Upper lobe of left lung (tissue), 6 donors: ENCODE results near the gene MYO18A. TPM values are rescaled to one million over a fixed set of nuclear protein-coding genes. Genes with fewer than 3 reads are reported as not detected.
A peak's percentile ranks its signal among the peaks of the same experiment; 100 is the strongest.

Source experiments
- ATAC-seq, 2 donors: fragments of 200-7000 bp; cut with Tn5 transposase; one replicate each; pipeline ENCODE4 v1.9.1; 2022; ENCODE audit warnings: mild to moderate bottlenecking in 2 of 2, moderate library complexity in 2 of 2; ENCODE audit not compliant: low FRiP score in 2 of 2
- DNase-seq, 2 donors: peaks; one replicate each; pipeline ENCODE4 v3.0.0-alpha.2; 2019 to 2020
- H3K27ac ChIP-seq, 4 donors: fragments of 200-600 bp; sonication (generic); one replicate each; pipeline ENCODE4 v1.5.1; 2016 to 2019
- H3K27me3 ChIP-seq, 4 donors: fragments of 200-600 bp; sonication (generic); one replicate each; pipeline ENCODE4 v1.5.1; 2017 to 2019
- H3K36me3 ChIP-seq, 4 donors: fragments of 200-600 bp; sonication (generic); one replicate each; pipeline ENCODE4 v1.5.1; 2016 to 2019
- H3K4me1 ChIP-seq, 4 donors: fragments of 200-600 bp; sonication (generic); one replicate each; pipeline ENCODE4 v1.5.1; 2018 to 2019
- H3K4me3 ChIP-seq, 4 donors: fragments of 200-600 bp; sonication (generic); one replicate each; pipeline ENCODE4 v1.5.1; 2017 to 2019; ENCODE audit warnings: mild to moderate bottlenecking in 2 of 4, moderate library complexity in 1 of 4
- H3K9me3 ChIP-seq, 4 donors: fragments of 200-600 bp; sonication (generic); one replicate each; pipeline ENCODE4 v1.5.1; 2018 to 2019
- EP300 ChIP-seq, 4 donors: sonication (generic); formaldehyde crosslinking; IDR thresholded peaks; one replicate each; pipeline ENCODE4 v1.5.1; 2017; ENCODE audit warnings: antibody characterized with exemption in 4 of 4, control low read depth in 2 of 4
- POLR2A ChIP-seq, 4 donors: fragments of 450-650 bp; IDR thresholded peaks; one replicate each; pipeline ENCODE4 v1.5.1; 2016 to 2017; ENCODE audit warnings: antibody characterized with exemption in 4 of 4, mild to moderate bottlenecking in 2 of 4
- POLR2AphosphoS5 ChIP-seq, 2 donors: sonication (generic); formaldehyde crosslinking; IDR thresholded peaks; one replicate each; pipeline ENCODE4 v1.5.1; 2017; ENCODE audit warnings: antibody characterized with exemption in 2 of 2
- WGBS, 2 donors: methylation state at CpG; one replicate each; pipeline ENCODE4 v1.1.5; 2017 to 2018; 5-methylcytosine and 5-hydroxymethylcytosine counted together
- total RNA-seq, 6 donors: library from RNA; depleted of rRNA in 4 of 6; stranded (reverse); fragments of >200 nt in 4 of 6; gene quantifications; one replicate each; pipeline versions ENCODE4 v1.1.0 to v1.2.1, GENCODE V29; 2016 to 2021
- TF ChIP-seq, protein P1 (sequence below), 6 experiments: fragments of 450-650 bp in 4 of 6; fragments of 200-600 bp in 2 of 6; sonication (generic) in 2 of 6; IDR thresholded peaks; one replicate each; pipeline ENCODE4 v1.5.1; 2016 to 2019; ENCODE audit warnings: antibody characterized with exemption in 6 of 6
- donor health status: DM: no; HTN: no; CAD: no; lungs with moderate emphysema.
- donor health status: DM: no; HTN: yes; CAD: no; lungs with severe emphysema.

MYO18A gene
- total RNA-seq, 6 donors from 2014 or later: 37.4 to 214 (median 67.4) TPM

DNA sequence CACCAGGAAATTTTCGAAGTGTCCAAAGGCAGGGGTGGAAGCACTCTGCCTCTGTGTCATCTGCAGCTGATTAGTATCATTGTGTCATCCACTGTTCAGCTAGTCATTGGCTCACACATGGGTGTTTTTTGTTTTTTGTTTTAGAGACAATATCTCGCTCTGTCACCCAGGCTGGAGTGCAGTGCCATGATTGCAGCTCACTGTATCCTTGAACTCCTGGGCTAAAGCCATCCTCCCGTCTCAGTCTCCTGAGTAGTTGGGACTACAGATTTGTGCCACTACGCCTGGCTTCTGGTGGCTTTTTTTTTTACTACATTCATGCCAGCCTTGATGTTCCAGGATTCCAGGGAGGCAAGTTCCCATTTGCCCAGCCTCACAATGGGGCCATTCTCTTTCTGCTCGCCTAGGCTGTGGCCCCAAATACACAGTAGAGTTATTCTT lies 32.5 kb upstream of the MYO18A start:
- H3K27ac ChIP-seq: no peak overlapping the region
- H3K4me1 ChIP-seq: no peaks in the 10 kb centered on the region
- H3K4me3 ChIP-seq: no peak overlapping the region
- TF ChIP-seq POLR2A (IDR thresholded peaks at IDR 0.05) (no peak), POLR2AphosphoS5 (IDR thresholded peaks at IDR 0.05) (no peak), EP300 (IDR thresholded peaks at IDR 0.05) (no peak)
- TF ChIP-seq, protein P1, sequence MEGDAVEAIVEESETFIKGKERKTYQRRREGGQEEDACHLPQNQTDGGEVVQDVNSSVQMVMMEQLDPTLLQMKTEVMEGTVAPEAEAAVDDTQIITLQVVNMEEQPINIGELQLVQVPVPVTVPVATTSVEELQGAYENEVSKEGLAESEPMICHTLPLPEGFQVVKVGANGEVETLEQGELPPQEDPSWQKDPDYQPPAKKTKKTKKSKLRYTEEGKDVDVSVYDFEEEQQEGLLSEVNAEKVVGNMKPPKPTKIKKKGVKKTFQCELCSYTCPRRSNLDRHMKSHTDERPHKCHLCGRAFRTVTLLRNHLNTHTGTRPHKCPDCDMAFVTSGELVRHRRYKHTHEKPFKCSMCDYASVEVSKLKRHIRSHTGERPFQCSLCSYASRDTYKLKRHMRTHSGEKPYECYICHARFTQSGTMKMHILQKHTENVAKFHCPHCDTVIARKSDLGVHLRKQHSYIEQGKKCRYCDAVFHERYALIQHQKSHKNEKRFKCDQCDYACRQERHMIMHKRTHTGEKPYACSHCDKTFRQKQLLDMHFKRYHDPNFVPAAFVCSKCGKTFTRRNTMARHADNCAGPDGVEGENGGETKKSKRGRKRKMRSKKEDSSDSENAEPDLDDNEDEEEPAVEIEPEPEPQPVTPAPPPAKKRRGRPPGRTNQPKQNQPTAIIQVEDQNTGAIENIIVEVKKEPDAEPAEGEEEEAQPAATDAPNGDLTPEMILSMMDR (IDR thresholded peaks at IDR 0.05): no peak
- ATAC-seq (peak in 1 of 2 donors; percentile 59), DNase-seq (no peak)
- 88 to 91% methylated on average over 5 of the region's 5 CpGs for WGBS, 2 donors
- H3K27me3 ChIP-seq: no peaks in the 10 kb centered on the region
- no peaks in the 10 kb centered on the region for H3K9me3 ChIP-seq
- H3K36me3 ChIP-seq: no peaks in the 10 kb centered on the region

GRCh38 chr17:29212094-29212631 lies 32.0 kb upstream of the MYO18A start:
- no peak for ATAC-seq
- no peak for TF ChIP-seq EP300 (IDR thresholded peaks at IDR 0.05)
- TF ChIP-seq, protein P1 (IDR thresholded peaks at IDR 0.05): no peak
- TF ChIP-seq POLR2A (IDR thresholded peaks at IDR 0.05): no peak
- no peak for TF ChIP-seq POLR2AphosphoS5 (IDR thresholded peaks at IDR 0.05)
- Histone ChIP-seq H3K4me3 (no peak overlapping the region), H3K27ac (no peak overlapping the region), H3K27me3 (no peaks in the 10 kb centered on the region), H3K9me3 (no peaks in the 10 kb centered on the region), H3K4me1 (no peaks in the 10 kb centered on the region), H3K36me3 (no peaks in the 10 kb centered on the region)
- no peak for DNase-seq
- WGBS, 2 donors: 100% methylated on average over 1 of the region's 1 CpG

- H3K27ac ChIP-seq: no peak overlapping the region
- ATAC-seq (no peak), DNase-seq (no peak)
- no peaks in the 10 kb centered on the region for H3K9me3 ChIP-seq
- no peaks in the 10 kb centered on the region for H3K36me3 ChIP-seq
- no peaks in the 10 kb centered on the region for H3K27me3 ChIP-seq
- 63 to 65% methylated on average over 2 of the region's 2 CpGs for WGBS, 2 donors
- H3K4me3 ChIP-seq: no peak overlapping the region
- no peaks in the 10 kb centered on the region for H3K4me1 ChIP-seq
- TF ChIP-seq POLR2AphosphoS5 (IDR thresholded peaks at IDR 0.05) (no peak), EP300 (IDR thresholded peaks at IDR 0.05) (no peak), POLR2A (IDR thresholded peaks at IDR 0.05) (no peak)
- TF ChIP-seq, protein P1 (IDR thresholded peaks at IDR 0.05): no peak
Measured at GRCh38 chr17:29210879-29211278, 30.7 kb upstream of the MYO18A start.

- WGBS, 2 donors: 86 to 87% methylated on average over 5 of the region's 5 CpGs
- H3K36me3 ChIP-seq: no peaks in the 10 kb centered on the region
- ATAC-seq (no peak), DNase-seq (no peak)
- H3K9me3 ChIP-seq: no peaks in the 10 kb centered on the region
- H3K27me3 ChIP-seq: no peaks in the 10 kb centered on the region
- H3K4me3 ChIP-seq: no peak overlapping the region
- TF ChIP-seq POLR2A (IDR thresholded peaks at IDR 0.05) (no peak), POLR2AphosphoS5 (IDR thresholded peaks at IDR 0.05) (no peak), EP300 (IDR thresholded peaks at IDR 0.05) (no peak)
- TF ChIP-seq, protein P1 (IDR thresholded peaks at IDR 0.05): no peak
- no peaks in the 10 kb centered on the region for H3K4me1 ChIP-seq
- H3K27ac ChIP-seq: no peak overlapping the region
Measured at GRCh38 chr17:29209073-29209472, 28.9 kb upstream of the MYO18A start.

GRCh38 chr17:29207975-29208374 lies 27.8 kb upstream of the MYO18A start:
- Histone ChIP-seq H3K27me3 (no peaks in the 10 kb centered on the region), H3K27ac (no peak overlapping the region), H3K36me3 (no peaks in the 10 kb centered on the region), H3K4me3 (no peak overlapping the region), H3K9me3 (no peaks in the 10 kb centered on the region), H3K4me1 (no peaks in the 10 kb centered on the region)
- WGBS, 2 donors: 89 to 96% methylated on average over 2 of the region's 2 CpGs
- ATAC-seq: no peak
- TF ChIP-seq POLR2A (IDR thresholded peaks at IDR 0.05) (no peak), POLR2AphosphoS5 (IDR thresholded peaks at IDR 0.05) (no peak), EP300 (IDR thresholded peaks at IDR 0.05) (no peak)
- TF ChIP-seq, protein P1 (IDR thresholded peaks at IDR 0.05): no peak
- DNase-seq: no peak
